WTC11 (cell line): ENCODE results near the gene UBC. TPM values are rescaled to one million over a fixed set of nuclear protein-coding genes. Genes with fewer than 3 reads are reported as not detected.

Experiments
- ATAC-seq: fragments of 200-7000 bp; cut with Tn5 transposase; 2 replicates; pipeline ENCODE4 v1.10.0; 2021; ENCODE audit warnings: mild to moderate bottlenecking, moderate library complexity
- CTCF ChIA-PET: fragments of 300-600 bp; sonication (Branson Sonifier 250); formaldehyde crosslinking; loops from one replicate; lab custom pipeline; 2021; ENCODE audit warnings: antibody characterized with exemption; lab: Charles Lee
- POLR2A ChIA-PET: fragments of 350-600 bp; sonication (Branson Sonifier 250); formaldehyde crosslinking; loops from one replicate; lab custom pipeline; 2021; ENCODE audit warnings: antibody characterized with exemption; lab: Charles Lee
- DNase-seq: peaks from one replicate; pipeline ENCODE4 v3.0.0; 2021; ENCODE audit warnings: low spot score
- H3K27ac Mint-ChIP-seq: 2 replicates; pipeline ENCODE4 v1.8.0; 2021; ENCODE audit warnings: mixed read lengths
- H3K27me3 Mint-ChIP-seq: 2 replicates; pipeline ENCODE4 v1.8.0; 2021; ENCODE audit warnings: low read depth, mild to moderate bottlenecking, moderate library complexity, mixed read lengths
- H3K36me3 Mint-ChIP-seq: 2 replicates; pipeline ENCODE4 v1.8.0; 2021; ENCODE audit warnings: mixed read lengths
- H3K4me1 Mint-ChIP-seq: 2 replicates; pipeline ENCODE4 v1.8.0; 2022; ENCODE audit warnings: mixed read lengths
- H3K4me3 Mint-ChIP-seq: 2 replicates; pipeline ENCODE4 v1.8.0; 2021; ENCODE audit warnings: mild to moderate bottlenecking, moderate library complexity, mixed read lengths
- H3K9me3 Mint-ChIP-seq: 2 replicates; pipeline ENCODE4 v1.8.0; 2021; ENCODE audit warnings: mixed read lengths
- CBFB ChIP-seq: sonication (generic); formaldehyde crosslinking; IDR thresholded peaks from 2 replicates; pipeline ENCODE4 v1.8.1; 2022; ENCODE audit warnings: mild to moderate bottlenecking, low read depth, missing genetic modification reagents
- ETV6 ChIP-seq: sonication (generic); formaldehyde crosslinking; IDR thresholded peaks from 2 replicates; pipeline ENCODE4 v1.8.1; 2022; ENCODE audit warnings: mild to moderate bottlenecking, missing genetic modification reagents
- MYBL2 ChIP-seq: sonication (generic); formaldehyde crosslinking; IDR thresholded peaks from 2 replicates; pipeline ENCODE4 v1.8.1; 2023; ENCODE audit warnings: mild to moderate bottlenecking, moderate library complexity, missing genetic modification reagents
- NR1H2 ChIP-seq: sonication (generic); formaldehyde crosslinking; IDR thresholded peaks from 2 replicates; pipeline ENCODE4 v1.9.0; 2021; ENCODE audit warnings: mild to moderate bottlenecking, moderate library complexity, missing genetic modification reagents
- NR3C1 ChIP-seq: sonication (generic); formaldehyde crosslinking; conservative IDR thresholded peaks from 2 replicates; pipeline ENCODE4 v1.8.1; 2023; ENCODE audit warnings: low read depth, mild to moderate bottlenecking, missing genetic modification reagents
- TEAD4 ChIP-seq: sonication (generic); formaldehyde crosslinking; IDR thresholded peaks from 2 replicates; pipeline ENCODE4 v1.8.0; 2022; ENCODE audit warnings: mild to moderate bottlenecking, missing genetic modification reagents
- ZBTB21 ChIP-seq: sonication (generic); formaldehyde crosslinking; IDR thresholded peaks from 2 replicates; pipeline ENCODE4 v1.8.1; 2023; ENCODE audit warnings: mild to moderate bottlenecking, missing genetic modification reagents, borderline replicate concordance
- ZNF232 ChIP-seq: sonication (generic); formaldehyde crosslinking; IDR thresholded peaks from 2 replicates; pipeline ENCODE4 v1.8.0; 2022; ENCODE audit warnings: mild to moderate bottlenecking, missing genetic modification reagents
- ZNF317 ChIP-seq: sonication (generic); formaldehyde crosslinking; IDR thresholded peaks from 2 replicates; pipeline ENCODE4 v1.8.1; 2023; ENCODE audit warnings: low read depth, mild to moderate bottlenecking, moderate library complexity, missing genetic modification reagents, borderline replicate concordance
- ZNF416 ChIP-seq: fragments of 250-450 bp; sonication (Bioruptor Pico); IDR thresholded peaks from 2 replicates; pipeline ENCODE4 v1.9.0; 2021; ENCODE audit warnings: mild to moderate bottlenecking, inconsistent platforms
- total RNA-seq: library from RNA; stranded (reverse); gene quantifications from 3 replicates; pipeline ENCODE4 v1.2.3, GENCODE V29; 2021
- TF ChIP-seq, protein P1 (sequence below): sonication (generic); formaldehyde crosslinking; IDR thresholded peaks from 2 replicates; pipeline ENCODE4 v1.8.1; 2022; ENCODE audit warnings: mild to moderate bottlenecking, missing genetic modification reagents, moderate library complexity, borderline replicate concordance
- TF ChIP-seq, protein P2 (sequence below): sonication (generic); formaldehyde crosslinking; IDR thresholded peaks from 2 replicates; pipeline ENCODE4 v1.8.0; 2022; ENCODE audit warnings: mild to moderate bottlenecking, missing genetic modification reagents
- TF ChIP-seq, protein P3 (sequence below): sonication (generic); formaldehyde crosslinking; IDR thresholded peaks from 2 replicates; pipeline ENCODE4 v1.8.1; 2022; ENCODE audit warnings: mild to moderate bottlenecking, moderate library complexity, missing genetic modification reagents
- TF ChIP-seq, protein P4 (sequence below): sonication (generic); formaldehyde crosslinking; IDR thresholded peaks from 2 replicates; pipeline ENCODE4 v1.8.1; 2023; ENCODE audit warnings: mild to moderate bottlenecking, missing genetic modification reagents
- TF ChIP-seq, protein P5 (sequence below): sonication (generic); formaldehyde crosslinking; IDR thresholded peaks from 2 replicates; pipeline ENCODE4 v1.8.0; 2022; ENCODE audit warnings: mild to moderate bottlenecking, missing genetic modification reagents
- TF ChIP-seq, protein P6 (sequence below): sonication (generic); formaldehyde crosslinking; IDR thresholded peaks from 2 replicates; pipeline ENCODE4 v1.8.1; 2023; ENCODE audit warnings: mild to moderate bottlenecking, moderate library complexity, missing genetic modification reagents
- TF ChIP-seq, protein P7 (sequence below): sonication (generic); formaldehyde crosslinking; IDR thresholded peaks from 2 replicates; pipeline ENCODE4 v1.8.1; 2022; ENCODE audit warnings: low read depth, mild to moderate bottlenecking, moderate library complexity, missing genetic modification reagents, borderline replicate concordance

UBC gene
- total RNA-seq, 1 experiment from 2014 or later, result 530 TPM

DNA sequence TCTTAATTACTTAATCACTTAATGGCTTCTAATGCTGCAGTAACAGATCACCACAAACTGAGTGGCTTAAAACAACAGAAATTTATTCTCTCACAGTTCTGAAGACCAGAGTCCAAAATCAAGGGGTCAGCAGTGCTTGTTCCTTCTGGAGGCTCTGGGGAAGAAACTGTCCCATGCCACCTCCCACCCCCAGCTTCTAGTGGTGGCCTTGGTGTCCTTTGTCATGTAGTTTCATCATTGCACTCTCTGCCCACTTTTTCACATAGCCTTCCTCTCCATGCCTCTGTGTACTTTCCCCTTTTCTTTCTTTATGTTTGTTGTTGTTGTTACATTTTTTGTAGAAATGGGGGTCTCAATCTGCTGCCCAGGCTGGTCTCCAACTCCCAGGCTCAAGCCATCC is 16.1 kb upstream of the UBC start:
- Mint-ChIP-seq H3K27me3 (peaks cover 4% of the 10 kb centered on the region), H3K4me3 (no peak overlapping the region), H3K36me3 (no peaks in the 10 kb centered on the region), H3K27ac (no peak overlapping the region), H3K9me3 (no peaks in the 10 kb centered on the region), H3K4me1 (peaks cover 8% of the 10 kb centered on the region)
- CTCF ChIA-PET, result interaction anchor here (2.3 kb wide), 1 partner anchor 9 kb away, joined by 7 read pairs; no protein-coding TSS in a partner anchor
- POLR2A ChIA-PET, result no interaction called here
- no peak for ATAC-seq
- no peak for DNase-seq
- TF ChIP-seq ZNF232 (CRISPR knock-in tag) (no peak), MYBL2 (CRISPR knock-in tag) (no peak), ZNF416 (no peak), TEAD4 (CRISPR knock-in tag) (no peak), ETV6 (no peak), ZNF317 (CRISPR knock-in tag) (no peak), ZBTB21 (no peak), CBFB (CRISPR knock-in tag) (no peak), NR3C1 (CRISPR knock-in tag) (no peak), NR1H2 (no peak)
- TF ChIP-seq, protein P1, sequence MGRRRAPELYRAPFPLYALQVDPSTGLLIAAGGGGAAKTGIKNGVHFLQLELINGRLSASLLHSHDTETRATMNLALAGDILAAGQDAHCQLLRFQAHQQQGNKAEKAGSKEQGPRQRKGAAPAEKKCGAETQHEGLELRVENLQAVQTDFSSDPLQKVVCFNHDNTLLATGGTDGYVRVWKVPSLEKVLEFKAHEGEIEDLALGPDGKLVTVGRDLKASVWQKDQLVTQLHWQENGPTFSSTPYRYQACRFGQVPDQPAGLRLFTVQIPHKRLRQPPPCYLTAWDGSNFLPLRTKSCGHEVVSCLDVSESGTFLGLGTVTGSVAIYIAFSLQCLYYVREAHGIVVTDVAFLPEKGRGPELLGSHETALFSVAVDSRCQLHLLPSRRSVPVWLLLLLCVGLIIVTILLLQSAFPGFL (CRISPR knock-in tag), result no peak
- TF ChIP-seq, protein P2, sequence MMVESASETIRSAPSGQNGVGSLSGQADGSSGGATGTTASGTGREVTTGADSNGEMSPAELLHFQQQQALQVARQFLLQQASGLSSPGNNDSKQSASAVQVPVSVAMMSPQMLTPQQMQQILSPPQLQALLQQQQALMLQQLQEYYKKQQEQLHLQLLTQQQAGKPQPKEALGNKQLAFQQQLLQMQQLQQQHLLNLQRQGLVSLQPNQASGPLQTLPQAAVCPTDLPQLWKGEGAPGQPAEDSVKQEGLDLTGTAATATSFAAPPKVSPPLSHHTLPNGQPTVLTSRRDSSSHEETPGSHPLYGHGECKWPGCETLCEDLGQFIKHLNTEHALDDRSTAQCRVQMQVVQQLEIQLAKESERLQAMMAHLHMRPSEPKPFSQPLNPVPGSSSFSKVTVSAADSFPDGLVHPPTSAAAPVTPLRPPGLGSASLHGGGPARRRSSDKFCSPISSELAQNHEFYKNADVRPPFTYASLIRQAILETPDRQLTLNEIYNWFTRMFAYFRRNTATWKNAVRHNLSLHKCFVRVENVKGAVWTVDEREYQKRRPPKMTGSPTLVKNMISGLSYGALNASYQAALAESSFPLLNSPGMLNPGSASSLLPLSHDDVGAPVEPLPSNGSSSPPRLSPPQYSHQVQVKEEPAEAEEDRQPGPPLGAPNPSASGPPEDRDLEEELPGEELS, result no peak
- TF ChIP-seq, protein P3, sequence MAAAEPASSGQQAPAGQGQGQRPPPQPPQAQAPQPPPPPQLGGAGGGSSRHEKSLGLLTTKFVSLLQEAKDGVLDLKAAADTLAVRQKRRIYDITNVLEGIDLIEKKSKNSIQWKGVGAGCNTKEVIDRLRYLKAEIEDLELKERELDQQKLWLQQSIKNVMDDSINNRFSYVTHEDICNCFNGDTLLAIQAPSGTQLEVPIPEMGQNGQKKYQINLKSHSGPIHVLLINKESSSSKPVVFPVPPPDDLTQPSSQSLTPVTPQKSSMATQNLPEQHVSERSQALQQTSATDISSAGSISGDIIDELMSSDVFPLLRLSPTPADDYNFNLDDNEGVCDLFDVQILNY, result no peak
- TF ChIP-seq, protein P4, sequence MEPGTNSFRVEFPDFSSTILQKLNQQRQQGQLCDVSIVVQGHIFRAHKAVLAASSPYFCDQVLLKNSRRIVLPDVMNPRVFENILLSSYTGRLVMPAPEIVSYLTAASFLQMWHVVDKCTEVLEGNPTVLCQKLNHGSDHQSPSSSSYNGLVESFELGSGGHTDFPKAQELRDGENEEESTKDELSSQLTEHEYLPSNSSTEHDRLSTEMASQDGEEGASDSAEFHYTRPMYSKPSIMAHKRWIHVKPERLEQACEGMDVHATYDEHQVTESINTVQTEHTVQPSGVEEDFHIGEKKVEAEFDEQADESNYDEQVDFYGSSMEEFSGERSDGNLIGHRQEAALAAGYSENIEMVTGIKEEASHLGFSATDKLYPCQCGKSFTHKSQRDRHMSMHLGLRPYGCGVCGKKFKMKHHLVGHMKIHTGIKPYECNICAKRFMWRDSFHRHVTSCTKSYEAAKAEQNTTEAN (CRISPR knock-in tag), result no peak
- TF ChIP-seq, protein P5, sequence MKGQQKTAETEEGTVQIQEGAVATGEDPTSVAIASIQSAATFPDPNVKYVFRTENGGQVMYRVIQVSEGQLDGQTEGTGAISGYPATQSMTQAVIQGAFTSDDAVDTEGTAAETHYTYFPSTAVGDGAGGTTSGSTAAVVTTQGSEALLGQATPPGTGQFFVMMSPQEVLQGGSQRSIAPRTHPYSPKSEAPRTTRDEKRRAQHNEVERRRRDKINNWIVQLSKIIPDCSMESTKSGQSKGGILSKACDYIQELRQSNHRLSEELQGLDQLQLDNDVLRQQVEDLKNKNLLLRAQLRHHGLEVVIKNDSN (CRISPR knock-in tag), result no peak
- TF ChIP-seq, protein P6, sequence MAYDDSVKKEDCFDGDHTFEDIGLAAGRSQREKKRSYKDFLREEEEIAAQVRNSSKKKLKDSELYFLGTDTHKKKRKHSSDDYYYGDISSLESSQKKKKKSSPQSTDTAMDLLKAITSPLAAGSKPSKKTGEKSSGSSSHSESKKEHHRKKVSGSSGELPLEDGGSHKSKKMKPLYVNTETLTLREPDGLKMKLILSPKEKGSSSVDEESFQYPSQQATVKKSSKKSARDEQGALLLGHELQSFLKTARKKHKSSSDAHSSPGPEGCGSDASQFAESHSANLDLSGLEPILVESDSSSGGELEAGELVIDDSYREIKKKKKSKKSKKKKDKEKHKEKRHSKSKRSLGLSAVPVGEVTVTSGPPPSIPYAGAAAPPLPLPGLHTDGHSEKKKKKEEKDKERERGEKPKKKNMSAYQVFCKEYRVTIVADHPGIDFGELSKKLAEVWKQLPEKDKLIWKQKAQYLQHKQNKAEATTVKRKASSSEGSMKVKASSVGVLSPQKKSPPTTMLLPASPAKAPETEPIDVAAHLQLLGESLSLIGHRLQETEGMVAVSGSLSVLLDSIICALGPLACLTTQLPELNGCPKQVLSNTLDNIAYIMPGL, result no peak
- TF ChIP-seq, protein P7, sequence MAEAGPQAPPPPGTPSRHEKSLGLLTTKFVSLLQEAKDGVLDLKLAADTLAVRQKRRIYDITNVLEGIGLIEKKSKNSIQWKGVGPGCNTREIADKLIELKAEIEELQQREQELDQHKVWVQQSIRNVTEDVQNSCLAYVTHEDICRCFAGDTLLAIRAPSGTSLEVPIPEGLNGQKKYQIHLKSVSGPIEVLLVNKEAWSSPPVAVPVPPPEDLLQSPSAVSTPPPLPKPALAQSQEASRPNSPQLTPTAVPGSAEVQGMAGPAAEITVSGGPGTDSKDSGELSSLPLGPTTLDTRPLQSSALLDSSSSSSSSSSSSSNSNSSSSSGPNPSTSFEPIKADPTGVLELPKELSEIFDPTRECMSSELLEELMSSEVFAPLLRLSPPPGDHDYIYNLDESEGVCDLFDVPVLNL (CRISPR knock-in tag), result no peak
